Peyer's patch (tissue), 4 donors: ENCODE results near the gene DENND4B. TPM values are rescaled to one million over a fixed set of nuclear protein-coding genes. Genes with fewer than 3 reads are reported as not detected.
"Not testable (repeated sequence)": the region's sequence is repeated elsewhere in the genome, so short reads cannot be mapped to it uniquely, and the experiment has no call there.

ENCODE experiments used
- DNase-seq, 3 donors: peaks; one replicate each; pipeline ENCODE4 v3.0.0-alpha.2; 2017 to 2019
- H3K27ac ChIP-seq, 4 donors: fragments of 200-600 bp; sonication (generic); one replicate each; pipeline ENCODE4 v1.5.1; 2016 to 2019
- H3K27me3 ChIP-seq, 2 donors: fragments of 200-600 bp; sonication (generic); one replicate each; pipeline ENCODE4 v1.5.1; 2019
- H3K36me3 ChIP-seq, 3 donors: fragments of 200-600 bp; sonication (generic); one replicate each; pipeline ENCODE4 v1.5.1; 2016 to 2019
- H3K4me1 ChIP-seq, 4 donors: fragments of 200-600 bp; sonication (generic); one replicate each; pipeline ENCODE4 v1.5.1; 2016 to 2019
- H3K4me3 ChIP-seq, 4 donors: fragments of 200-600 bp; sonication (generic); 1 replicate in 3 of 4; 2 replicates in 1 of 4; pipeline ENCODE4 v1.5.1; 2016 to 2019; ENCODE audit warnings: mild to moderate bottlenecking in 1 of 4
- H3K9me3 ChIP-seq, 4 donors: fragments of 200-600 bp; sonication (generic); one replicate each; pipeline ENCODE4 v1.5.1; 2016 to 2019; ENCODE audit warnings: mild to moderate bottlenecking in 1 of 4
- CTCF ChIP-seq, 6 experiments: fragments of 450-650 bp in 4 of 6; fragments of 200-600 bp in 2 of 6; sonication (generic) in 1 of 6; IDR thresholded peaks; one replicate each; pipeline ENCODE4 v1.5.1; 2017 to 2019; ENCODE audit warnings: antibody characterized with exemption in 6 of 6, mild to moderate bottlenecking in 3 of 6, moderate library complexity in 1 of 6
- POLR2A ChIP-seq, 2 donors: fragments of 450-650 bp; IDR thresholded peaks; one replicate each; pipeline ENCODE4 v1.5.1; 2017; ENCODE audit warnings: antibody characterized with exemption in 2 of 2, mild to moderate bottlenecking in 2 of 2, moderate library complexity in 2 of 2
- total RNA-seq, 4 donors: library from RNA; depleted of rRNA; stranded (reverse); fragments of >200 nt; gene quantifications; one replicate each; pipeline ENCODE4 v1.1.0, GENCODE V29; 2016

DENND4B gene
- total RNA-seq, 4 donors from 2014 or later, result 48.2 to 130 (median 91.6) TPM

GRCh38 chr1:153906396-153906795 is 40.1 kb downstream of the DENND4B start:
- TF ChIP-seq POLR2A (IDR thresholded peaks at IDR 0.05), result no peak
- TF ChIP-seq CTCF (IDR thresholded peaks at IDR 0.05), result no peak
- no peaks in the 10 kb centered on the region for H3K4me1 ChIP-seq
- H3K27ac ChIP-seq, result no peak overlapping the region
- no peak for DNase-seq
- no peaks in the 10 kb centered on the region for H3K27me3 ChIP-seq
- peaks cover 0 to 13% (median 0%) of the 10 kb centered on the region in 3 donors for H3K36me3 ChIP-seq
- no peak overlapping the region for H3K4me3 ChIP-seq
- no peaks in the 10 kb centered on the region for H3K9me3 ChIP-seq

- H3K27me3 ChIP-seq, H3K4me3 ChIP-seq, H3K9me3 ChIP-seq, H3K4me1 ChIP-seq, H3K27ac ChIP-seq, DNase-seq: not testable (repeated sequence)
- H3K36me3 ChIP-seq, result peaks cover 0 to 13% (median 0%) of the 10 kb centered on the region in 3 donors
Observed at GRCh38 chr1:153905908-153906307, 40.6 kb downstream of the DENND4B start.

- no peaks in the 10 kb centered on the region for H3K4me1 ChIP-seq
- no peak for DNase-seq
- H3K27me3 ChIP-seq, result no peaks in the 10 kb centered on the region
- no peak for TF ChIP-seq CTCF (IDR thresholded peaks at IDR 0.05)
- TF ChIP-seq POLR2A (IDR thresholded peaks at IDR 0.05), result no peak
- H3K9me3 ChIP-seq, result no peaks in the 10 kb centered on the region
- H3K36me3 ChIP-seq, result peaks cover 0 to 24% (median 0%) of the 10 kb centered on the region in 3 donors
- no peak overlapping the region for H3K4me3 ChIP-seq
- H3K27ac ChIP-seq, result no peak overlapping the region
Observed at GRCh38 chr1:153903841-153904455, 42.6 kb downstream of the DENND4B start.

GRCh38 chr1:153899509-153899908 is 47.0 kb downstream of the DENND4B start:
- DNase-seq, result no peak
- TF ChIP-seq POLR2A (IDR thresholded peaks at IDR 0.05) (no peak), CTCF (IDR thresholded peaks at IDR 0.05) (no peak)
- no peaks in the 10 kb centered on the region for H3K4me1 ChIP-seq

GRCh38 chr1:153895866-153896265 is 50.7 kb downstream of the DENND4B start:
- peaks cover 0 to 38% (median 0%) of the 10 kb centered on the region in 3 donors for H3K36me3 ChIP-seq
- H3K27ac ChIP-seq, H3K4me1 ChIP-seq, H3K9me3 ChIP-seq, H3K4me3 ChIP-seq, DNase-seq, H3K27me3 ChIP-seq: not testable (repeated sequence)

More at GRCh38 chr1:153899509-153899908, 47.0 kb downstream of the DENND4B start:
- no peaks in the 10 kb centered on the region for H3K27me3 ChIP-seq
- H3K9me3 ChIP-seq, result no peaks in the 10 kb centered on the region
- H3K36me3 ChIP-seq, result peaks cover 0 to 22% (median 0%) of the 10 kb centered on the region in 3 donors
- no peak overlapping the region for H3K27ac ChIP-seq
- H3K4me3 ChIP-seq, result no peak overlapping the region

GRCh38 chr1:153891042-153891441 is 55.5 kb downstream of the DENND4B start:
- not testable (repeated sequence) for DNase-seq, H3K27ac ChIP-seq, H3K27me3 ChIP-seq, H3K4me3 ChIP-seq, H3K9me3 ChIP-seq
- peaks cover 0 to 19% (median 0%) of the 10 kb centered on the region in 3 donors for H3K36me3 ChIP-seq
- peaks cover 0 to 32% (median 4%) of the 10 kb centered on the region in 4 donors for H3K4me1 ChIP-seq

- no peak for DNase-seq
- Histone ChIP-seq H3K27me3 (no peaks in the 10 kb centered on the region), H3K4me1 (peaks cover 0 to 32% (median 4%) of the 10 kb centered on the region in 4 donors), H3K4me3 (no peak overlapping the region), H3K36me3 (peaks cover 0 to 9% (median 0%) of the 10 kb centered on the region in 3 donors), H3K9me3 (no peaks in the 10 kb centered on the region), H3K27ac (no peak overlapping the region)
- TF ChIP-seq POLR2A (IDR thresholded peaks at IDR 0.05) (no peak), CTCF (IDR thresholded peaks at IDR 0.05) (no peak)
Observed at GRCh38 chr1:153888533-153888932, 58.0 kb downstream of the DENND4B start.
